GM23338 (cell line): ENCODE results near the gene DCP1B. TPM values are rescaled to one million over a fixed set of nuclear protein-coding genes. Genes with fewer than 3 reads are reported as not detected.

Experiments used
- ATAC-seq: fragments of 200-7000 bp; cut with Tn5 transposase; 3 replicates; pipeline ENCODE4 v1.9.1; 2020
- DNase-seq: peaks from one replicate; pipeline ENCODE4 v3.0.0-alpha.2; 2015; ENCODE audit warnings: low spot score
- H2AFZ ChIP-seq: fragments of 200-600 bp; sonication (generic); 2 replicates; pipeline ENCODE4 v1.8.0; 2016; ENCODE audit warnings: antibody characterized with exemption, mild to moderate bottlenecking, moderate library complexity
- H3F3A ChIP-seq: fragments of 200-600 bp; sonication (generic); replicated peaks from 2 replicates; pipeline ENCODE4 v1.8.0; 2017; ENCODE audit warnings: antibody characterized with exemption, mixed run types, low read depth
- H3K27ac ChIP-seq: fragments of 200-600 bp; sonication (generic); 2 replicates; pipeline ENCODE4 v1.6.1; 2016; ENCODE audit warnings: low read depth
- H3K27me3 ChIP-seq: fragments of 200-600 bp; sonication (generic); 2 replicates; pipeline ENCODE4 v1.8.0; 2016; ENCODE audit warnings: mild to moderate bottlenecking, mixed run types, moderate library complexity; ENCODE audit not compliant: insufficient read depth
- H3K36me3 ChIP-seq: fragments of 200-600 bp; sonication (generic); 2 replicates; pipeline ENCODE4 v1.8.0; 2016; ENCODE audit warnings: mild to moderate bottlenecking; ENCODE audit not compliant: insufficient read depth
- H3K4me1 ChIP-seq: fragments of 200-600 bp; sonication (generic); 2 replicates; pipeline ENCODE4 v1.8.0; 2016; ENCODE audit warnings: mild to moderate bottlenecking, moderate library complexity; ENCODE audit not compliant: insufficient read depth
- H3K4me2 ChIP-seq: fragments of 200-600 bp; sonication (generic); 2 replicates; pipeline ENCODE4 v1.7.1; 2017; ENCODE audit warnings: mixed run types
- H3K4me3 ChIP-seq: fragments of 200-600 bp; sonication (generic); 2 replicates; pipeline ENCODE4 v1.6.1; 2016; ENCODE audit warnings: mixed run types
- H3K79me2 ChIP-seq: fragments of 200-600 bp; sonication (generic); replicated peaks from 2 replicates; pipeline ENCODE4 v1.8.0; 2017; ENCODE audit warnings: mild to moderate bottlenecking; ENCODE audit not compliant: insufficient read depth
- H3K9me2 ChIP-seq: fragments of 200-600 bp; sonication (generic); 2 replicates; pipeline ENCODE4 v1.8.0; 2017; ENCODE audit not compliant: insufficient read depth
- H4K20me1 ChIP-seq: fragments of 200-600 bp; sonication (generic); replicated peaks from 2 replicates; pipeline ENCODE4 v1.8.0; 2017; ENCODE audit warnings: mild to moderate bottlenecking; ENCODE audit not compliant: insufficient read depth
- H3K27ac Mint-ChIP-seq: 2 replicates; pipeline ENCODE4 v1.8.0; 2020; ENCODE audit warnings: inconsistent platforms, mild to moderate bottlenecking, moderate library complexity, mixed read lengths
- H3K27me3 Mint-ChIP-seq: 3 replicates; pipeline ENCODE4 v1.8.0; 2022; ENCODE audit warnings: low read depth, mild to moderate bottlenecking, moderate library complexity, mixed read lengths, inconsistent platforms; ENCODE audit not compliant: insufficient read depth, poor library complexity
- H3K36me3 Mint-ChIP-seq: 3 replicates; pipeline ENCODE4 v1.8.0; 2021; ENCODE audit warnings: low read depth, mild to moderate bottlenecking, inconsistent platforms, moderate library complexity, mixed read lengths
- H3K4me1 Mint-ChIP-seq: 3 replicates; pipeline ENCODE4 v1.8.0; 2020; ENCODE audit warnings: mild to moderate bottlenecking, inconsistent platforms, mixed read lengths
- H3K4me3 Mint-ChIP-seq: 3 replicates; pipeline ENCODE4 v1.8.0; 2021; ENCODE audit warnings: moderate library complexity, mild to moderate bottlenecking, inconsistent platforms, mixed read lengths
- H3K9me3 Mint-ChIP-seq: 3 replicates; pipeline ENCODE4 v1.8.0; 2020; ENCODE audit warnings: moderate library complexity, mild to moderate bottlenecking, inconsistent platforms, mixed read lengths
- CREB1 ChIP-seq: fragments of 250-450 bp; sonication (Bioruptor Pico); IDR thresholded peaks from 2 replicates; pipeline ENCODE4 v1.5.0; 2020; ENCODE audit warnings: low read depth, mild to moderate bottlenecking, moderate library complexity
- CTCF ChIP-seq, 2 experiments: fragments of 200-600 bp in 1 of 2; sonication (generic) in 1 of 2; conservative IDR thresholded peaks; 2 replicates each; pipeline versions ENCODE4 v1.5.1 to v1.6.1; 2016 to 2017; ENCODE audit warnings: antibody characterized with exemption in 2 of 2, low read depth in 2 of 2, mild to moderate bottlenecking in 2 of 2, moderate library complexity in 1 of 2
- ETS1 ChIP-seq: IDR thresholded peaks from 2 replicates; pipeline ENCODE4 v1.6.1; 2016; ENCODE audit warnings: antibody characterized with exemption
- EZH2 ChIP-seq: fragments of 200-600 bp; sonication (generic); IDR thresholded peaks from one replicate; pipeline ENCODE4 v1.8.0; 2017; ENCODE audit warnings: antibody characterized with exemption, mild to moderate bottlenecking, low read depth; ENCODE audit not compliant: unreplicated experiment
- EZH2phosphoT487 ChIP-seq: fragments of 200-600 bp; sonication (generic); IDR thresholded peaks from one replicate; pipeline ENCODE4 v1.8.1; 2018; ENCODE audit warnings: antibody characterized with exemption; ENCODE audit not compliant: unreplicated experiment
- JUNB ChIP-seq: IDR thresholded peaks from one replicate; pipeline ENCODE4 v1.6.1; 2016; ENCODE audit warnings: antibody characterized with exemption; ENCODE audit not compliant: unreplicated experiment
- NANOG ChIP-seq: IDR thresholded peaks from 2 replicates; pipeline ENCODE4 v1.6.1; 2016; ENCODE audit warnings: antibody characterized with exemption, borderline replicate concordance
- POLR2AphosphoS5 ChIP-seq: IDR thresholded peaks from 2 replicates; pipeline ENCODE4 v1.6.1; 2016; ENCODE audit warnings: antibody characterized with exemption, low read depth
- REST ChIP-seq: IDR thresholded peaks from one replicate; pipeline ENCODE4 v1.6.1; 2018; ENCODE audit warnings: antibody characterized with exemption; ENCODE audit not compliant: unreplicated experiment
- STAT1 ChIP-seq: IDR thresholded peaks from one replicate; pipeline ENCODE4 v1.6.1; 2016; ENCODE audit warnings: antibody characterized with exemption; ENCODE audit not compliant: unreplicated experiment
- ZNF114 ChIP-seq: fragments of 250-450 bp; sonication (Bioruptor Pico); IDR thresholded peaks from 2 replicates; pipeline ENCODE4 v1.5.0; 2020; ENCODE audit warnings: mild to moderate bottlenecking, moderate library complexity
- ZNF331 ChIP-seq: fragments of 250-450 bp; sonication (Bioruptor Pico); IDR thresholded peaks from 2 replicates; pipeline ENCODE4 v1.5.0; 2020; ENCODE audit warnings: low read depth, mild to moderate bottlenecking, moderate library complexity
- ZNF462 ChIP-seq: fragments of 250-450 bp; sonication (Bioruptor Pico); IDR thresholded peaks from 2 replicates; pipeline ENCODE4 v1.5.0; 2020; ENCODE audit warnings: mild to moderate bottlenecking, moderate library complexity
- polyA plus RNA-seq: library from polyadenylated mRNA; unstranded; fragments of >200 nt; fragmentation: Nextera tagmentation; extraction: Ambion mirVana; gene quantifications from 2 replicates; pipeline ENCODE4 v1.2.1, GENCODE V29; 2016
- total RNA-seq: library from RNA; depleted of rRNA; stranded (reverse); fragments of >200 nt; shearing (Covaris generic); gene quantifications from 2 replicates; pipeline ENCODE4 v1.2.3, GENCODE V29; 2014

Gene DCP1B
- total and polyA plus RNA-seq, 2 experiments from 2014 or later: 24.4 to 29.8 TPM

GRCh38 chr12:2044165-2044564 is 39.9 kb upstream of the DCP1B start:
- H3K4me3 ChIP-seq: no peak overlapping the region
- H3F3A ChIP-seq: no peaks in the 10 kb centered on the region
- no peak overlapping the region for H3K4me3 Mint-ChIP-seq
- no peak overlapping the region for H2AFZ ChIP-seq
- H3K27me3 Mint-ChIP-seq: peaks cover 4% of the 10 kb centered on the region
- H3K36me3 Mint-ChIP-seq: no peaks in the 10 kb centered on the region
- no peaks in the 10 kb centered on the region for H4K20me1 ChIP-seq
- TF ChIP-seq JUNB: no peak
- no peak for TF ChIP-seq ETS1
- no peak for TF ChIP-seq EZH2
- no peak for TF ChIP-seq STAT1
- no peak for TF ChIP-seq REST
- TF ChIP-seq POLR2AphosphoS5: no peak
- TF ChIP-seq ZNF462 (CRISPR knock-in tag): no peak
- no peak for TF ChIP-seq CTCF (conservative IDR thresholded peaks at IDR 0.05; ENCODE audit: low read depth in 2 of 2)
- no peak for TF ChIP-seq ZNF331
- no peak for TF ChIP-seq CREB1 (CRISPR knock-in tag)
- no peak for TF ChIP-seq ZNF114 (CRISPR knock-in tag)
- TF ChIP-seq EZH2phosphoT487: no peak
- no peak for TF ChIP-seq NANOG
- peaks cover 10% of the 10 kb centered on the region for H3K4me1 Mint-ChIP-seq
- H3K36me3 ChIP-seq: no peaks in the 10 kb centered on the region
- H3K79me2 ChIP-seq: no peaks in the 10 kb centered on the region
- ATAC-seq: no peak
- peaks cover 8% of the 10 kb centered on the region for H3K4me1 ChIP-seq
- 0 out of 2 replicates have a peak, but pooled peaks cover 6% of the 10 kb centered on the region for H3K9me2 ChIP-seq
- H3K27ac ChIP-seq: no peak overlapping the region
- no peak for DNase-seq
- H3K9me3 Mint-ChIP-seq: no peaks in the 10 kb centered on the region
- H3K4me2 ChIP-seq: no peak overlapping the region
- no peak overlapping the region for H3K27ac Mint-ChIP-seq
- H3K27me3 ChIP-seq: no peaks in the 10 kb centered on the region
